Astrocyte of the spinal cord (primary cell): ENCODE measurements around the gene SLC31A1.

Experiments used
- DNase-seq: peaks from one replicate; pipeline ENCODE4 v3.0.0; 2011; ENCODE audit warnings: low read depth, low spot score
- H3K4me3 ChIP-seq: 2 replicates; pipeline ENCODE4 v1.5.1; 2011; ENCODE audit warnings: low read depth, mild to moderate bottlenecking, low read length, moderate library complexity
- CTCF ChIP-seq: IDR thresholded peaks from 2 replicates; pipeline ENCODE4 v1.5.1; 2012; ENCODE audit warnings: low read depth, mild to moderate bottlenecking, low read length, inconsistent platforms
- in situ Hi-C: cut with HindIII; loops from 2 replicates; pipeline ENCODE4 v1.10.0; 2017; ENCODE audit warnings: low sequenced_read_pairs

The SLC31A1 gene

GRCh38 chr9:113192455-113192854 is 28.9 kb upstream of the SLC31A1 start:
- TF ChIP-seq CTCF = no peak
- H3K4me3 ChIP-seq = no peak overlapping the region
- in situ Hi-C loops = no loop called here
- DNase-seq = no peak

GRCh38 chr9:113199683-113200329 is 21.5 kb upstream of the SLC31A1 start:
- no peak for DNase-seq
- no peak overlapping the region for H3K4me3 ChIP-seq
- in situ Hi-C loops = no loop called here
- no peak for TF ChIP-seq CTCF

GRCh38 chr9:113205432-113205831 is 15.9 kb upstream of the SLC31A1 start:
- peak; percentile 28 for DNase-seq
- no peak for TF ChIP-seq CTCF
- in situ Hi-C loops = no loop called here
- no peak overlapping the region for H3K4me3 ChIP-seq

- in situ Hi-C loops = no loop called here
- TF ChIP-seq CTCF = no peak
- no peak for DNase-seq
- H3K4me3 ChIP-seq = no peak overlapping the region
These were observed 15.5 kb upstream of the SLC31A1 start for GRCh38 chr9:113205861-113206260.

- DNase-seq = no peak
- no peak for TF ChIP-seq CTCF
- H3K4me3 ChIP-seq = no peak overlapping the region
- in situ Hi-C loops = no loop called here
These were observed 10.5 kb upstream of the SLC31A1 start for GRCh38 chr9:113210815-113211214.

- in situ Hi-C loops = no loop called here
- peak; percentile 35 for DNase-seq
- no peak overlapping the region for H3K4me3 ChIP-seq
- no peak for TF ChIP-seq CTCF
These were observed 6.2 kb upstream of the SLC31A1 start for GRCh38 chr9:113215132-113215531.
